B cell (primary cell): Measurements from ENCODE around the gene NCBP1. TPM values are rescaled to one million over a fixed set of nuclear protein-coding genes. Genes with fewer than 3 reads are reported as not detected.

ENCODE experiments used
- ATAC-seq: fragments of 200-7000 bp; cut with Tn5 transposase; one replicate; pipeline ENCODE4 v1.10.0; 2021; ENCODE audit warnings: low read depth, mild to moderate bottlenecking, moderate number of reproducible peaks, moderate library complexity
- CTCF ChIA-PET: fragments of 350-600 bp; sonication (Branson Sonifier 250); formaldehyde crosslinking; loops from one replicate; lab custom pipeline; 2021; ENCODE audit warnings: antibody characterized with exemption, inconsistent platforms; lab: Charles Lee
- POLR2A ChIA-PET: fragments of 350-600 bp; sonication (Branson Sonifier 250); formaldehyde crosslinking; loops from one replicate; lab custom pipeline; 2021; ENCODE audit warnings: antibody characterized with exemption; lab: Charles Lee
- DNase-seq: peaks from one replicate; pipeline ENCODE4 v3.0.0; 2013
- H2AFZ ChIP-seq: 2 replicates; pipeline ENCODE4 v1.6.1; 2012; ENCODE audit warnings: mild to moderate bottlenecking, low read depth, low read length; ENCODE audit not compliant: insufficient read depth, poor library complexity, severe bottlenecking
- H3K27ac ChIP-seq, 2 donors: 1 replicate in 1 of 2; 2 replicates in 1 of 2; pipeline ENCODE4 v1.5.1; 2012 to 2013; ENCODE audit warnings: low read length in 2 of 2, mild to moderate bottlenecking in 2 of 2, moderate library complexity in 1 of 2
- H3K27me3 ChIP-seq, 4 experiments: fragments of 200-600 bp in 1 of 4; sonication (generic) in 1 of 4; replicated peaks in 1 of 4; 1 replicate in 2 of 4; 2 replicates in 2 of 4; pipeline versions ENCODE4 v1.6.1 to v1.7.0; 2013 to 2016; ENCODE audit warnings: low read length in 3 of 4, mild to moderate bottlenecking in 2 of 4, mixed read lengths in 1 of 4, moderate library complexity in 1 of 4; ENCODE audit not compliant: insufficient read depth in 4 of 4, control insufficient read depth in 3 of 4; ENCODE audit errors: control extremely low read depth in 1 of 4
- H3K36me3 ChIP-seq, 2 experiments: replicated peaks in 1 of 2; 1 replicate in 1 of 2; 2 replicates in 1 of 2; pipeline versions ENCODE4 v1.6.1 to v1.7.1; 2013; ENCODE audit warnings: low read length in 1 of 2; ENCODE audit not compliant: insufficient read depth in 2 of 2, control insufficient read depth in 1 of 2; ENCODE audit errors: control extremely low read depth in 1 of 2, extremely low read depth in 1 of 2
- H3K4me1 ChIP-seq, 2 donors: fragments of 200-600 bp in 1 of 2; sonication (generic) in 1 of 2; 1 replicate in 1 of 2; 2 replicates in 1 of 2; pipeline versions ENCODE4 v1.5.1 to v1.6.1; 2013 to 2017; ENCODE audit warnings: low read length in 2 of 2; ENCODE audit not compliant: control insufficient read depth in 2 of 2, insufficient read depth in 2 of 2
- H3K4me2 ChIP-seq: replicated peaks from 2 replicates; pipeline ENCODE3; 2012; ENCODE audit warnings: mild to moderate bottlenecking, low read depth, low read length; ENCODE audit not compliant: poor library complexity, severe bottlenecking
- H3K4me3 ChIP-seq, 5 experiments: fragments of 200-600 bp in 1 of 5; sonication (generic) in 1 of 5; 1 replicate in 3 of 5; 2 replicates in 2 of 5; pipeline versions ENCODE4 v1.5.1 to v1.7.0; 2011 to 2016; ENCODE audit warnings: low read length in 4 of 5, mild to moderate bottlenecking in 4 of 5, low read depth in 2 of 5, control low read depth in 1 of 5, moderate library complexity in 1 of 5; ENCODE audit not compliant: insufficient read depth in 1 of 5; ENCODE audit errors: control extremely low read depth in 1 of 5, extremely low read depth in 1 of 5
- H3K79me2 ChIP-seq: fragments of 200-600 bp; sonication (generic); one replicate; pipeline ENCODE4 v1.6.0; 2016; ENCODE audit warnings: low read length; ENCODE audit not compliant: control insufficient read depth, insufficient read depth
- H3K9ac ChIP-seq: fragments of 200-600 bp; sonication (generic); 2 replicates; pipeline ENCODE4 v1.6.1; 2017; ENCODE audit warnings: mild to moderate bottlenecking, low read length, moderate library complexity
- H3K9me3 ChIP-seq, 3 donors: one replicate each; pipeline versions ENCODE4 v1.6.1 to v1.7.1; 2013; ENCODE audit warnings: low read length in 2 of 3; ENCODE audit not compliant: control insufficient read depth in 2 of 3, insufficient read depth in 1 of 3; ENCODE audit errors: control extremely low read depth in 1 of 3
- H4K20me1 ChIP-seq: 2 replicates; pipeline ENCODE4 v1.6.0; 2012; ENCODE audit warnings: mild to moderate bottlenecking, low read length; ENCODE audit not compliant: insufficient read depth, control insufficient read depth, poor library complexity, severe bottlenecking
- H3K27ac Mint-ChIP-seq: one replicate; pipeline ENCODE4 v1.8.0; 2021; ENCODE audit warnings: mixed read lengths
- H3K27me3 Mint-ChIP-seq: one replicate; pipeline ENCODE4 v1.8.0; 2021; ENCODE audit warnings: mixed read lengths
- H3K4me1 Mint-ChIP-seq: one replicate; pipeline ENCODE4 v1.8.0; 2021; ENCODE audit warnings: mixed read lengths
- H3K4me3 Mint-ChIP-seq: one replicate; pipeline ENCODE4 v1.8.0; 2021; ENCODE audit warnings: mixed read lengths
- H3K9me3 Mint-ChIP-seq: one replicate; pipeline ENCODE4 v1.8.0; 2022; ENCODE audit warnings: mixed read lengths; ENCODE audit not compliant: insufficient read depth
- EZH2 ChIP-seq: IDR thresholded peaks from 2 replicates; pipeline ENCODE4 v1.6.1; 2012; ENCODE audit warnings: borderline replicate concordance, low read depth, mild to moderate bottlenecking, moderate library complexity, low read length; ENCODE audit not compliant: insufficient read depth, poor library complexity, severe bottlenecking
- WGBS: methylation state at CpG from one replicate; pipeline ENCODE4 v1.1.5; 2013; ENCODE audit warnings: missing lambda C conversion rate; ENCODE audit not compliant: insufficient coverage; 5-methylcytosine and 5-hydroxymethylcytosine counted together
- intact Hi-C: fragments of 100-400 bp; cut with micrococcal nuclease; formaldehyde crosslinking; loops from one replicate; pipeline ENCODE4 v1.10.0; 2022
- polyA plus RNA-seq: library from polyadenylated mRNA; depleted of rRNA; stranded (reverse); fragments of >200 nt; gene quantifications from 2 replicates; pipeline ENCODE4 v1.2.3, GENCODE V29; 2012
- total RNA-seq, 2 donors: library from RNA; stranded (reverse); fragments of 120-200 nt in 1 of 2; gene quantifications; 1 replicate in 1 of 2; 2 replicates in 1 of 2; pipeline versions ENCODE4 v1.2.3 to v1.2.4, GENCODE V29; 2013 to 2022
- TF ChIP-seq, protein P1 (sequence below): fragments of 200-600 bp; IDR thresholded peaks from one replicate; pipeline ENCODE4 v1.8.0; 2022; ENCODE audit warnings: antibody characterized with exemption, mild to moderate bottlenecking

Gene NCBP1
- total and polyA plus RNA-seq, 2 donors (not counting 1 experiment from before 2014, with no cell fraction given), result 19.5 to 38.0 TPM

DNA sequence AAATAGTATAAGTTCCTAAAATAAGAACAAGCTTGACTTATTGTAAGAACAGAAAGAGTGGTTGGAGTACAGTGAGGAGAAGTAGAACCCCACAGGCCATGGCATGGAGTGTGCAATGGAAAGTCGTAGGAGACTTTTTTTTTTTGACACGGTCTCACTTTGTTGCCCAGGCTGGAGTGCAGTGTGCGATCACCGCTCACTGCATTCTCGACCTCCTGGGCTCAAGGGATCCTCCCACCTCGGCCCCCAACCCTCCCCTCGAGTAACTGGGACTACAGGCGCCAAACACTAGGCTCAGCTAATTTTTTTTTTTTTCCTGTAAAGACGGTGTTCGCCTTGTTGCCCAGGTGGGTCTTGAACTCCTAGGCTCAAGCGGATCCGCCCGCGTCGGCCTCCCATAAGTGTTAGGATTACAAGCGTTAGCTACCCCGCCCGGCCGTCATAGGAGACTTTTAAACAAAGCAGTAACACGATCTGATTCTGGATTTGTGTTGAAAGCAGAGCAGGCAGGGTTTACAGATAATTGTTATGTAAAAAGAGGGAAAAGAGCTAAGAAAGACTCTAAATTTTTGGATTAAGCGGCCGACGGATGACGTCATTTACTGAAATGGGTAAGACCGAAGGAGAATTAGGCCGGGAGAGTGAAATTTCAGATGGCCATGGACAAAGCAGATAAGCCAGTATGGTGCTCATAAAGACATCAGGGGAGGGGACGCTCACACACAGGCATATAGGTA, 1.2 kb upstream of the NCBP1 start:
- Histone ChIP-seq H2AFZ (peak overlapping the region; percentile 94), H4K20me1 (peaks cover 9% of the 10 kb centered on the region), H3K9ac (peak overlapping the region; percentile 96), H3K27ac (peak overlapping the region; percentile 92 to 93), H3K9me3 (no peaks in the 10 kb centered on the region), H3K4me1 (peaks cover 26 to 32% of the 10 kb centered on the region in 2 donors), H3K36me3 (no peaks in the 10 kb centered on the region), H3K79me2 (peaks cover 75% of the 10 kb centered on the region), H3K4me2 (peak overlapping the region; percentile 72), H3K27me3 (no peaks in the 10 kb centered on the region), H3K4me3 (peak overlapping the region; percentile 90 to 99 (median 95))
- POLR2A ChIA-PET, result interaction anchor here (0.6 to 1.3 kb wide), 5 partner anchors 8 to 485 kb away, joined by 3 to 8 read pairs (median 3); partner anchors contain the start of gene TRMO
- 3% methylated on average over 27 of the region's 27 CpGs for WGBS
- ATAC-seq (no peak), DNase-seq (no peak)
- Mint-ChIP-seq H3K27ac (peak overlapping the region; percentile 98), H3K9me3 (no peaks in the 10 kb centered on the region), H3K27me3 (no peaks in the 10 kb centered on the region), H3K4me3 (peak overlapping the region; percentile 97), H3K4me1 (peaks cover 52% of the 10 kb centered on the region)
- intact Hi-C loops, result loop anchor here (2.0 to 10.0 kb wide), 5 partner anchors 352 to 1755 kb away; partner anchors contain the start of genes ERCC6L2, NANS and ZNF367
- TF ChIP-seq EZH2, result no peak
- TF ChIP-seq, protein P1, sequence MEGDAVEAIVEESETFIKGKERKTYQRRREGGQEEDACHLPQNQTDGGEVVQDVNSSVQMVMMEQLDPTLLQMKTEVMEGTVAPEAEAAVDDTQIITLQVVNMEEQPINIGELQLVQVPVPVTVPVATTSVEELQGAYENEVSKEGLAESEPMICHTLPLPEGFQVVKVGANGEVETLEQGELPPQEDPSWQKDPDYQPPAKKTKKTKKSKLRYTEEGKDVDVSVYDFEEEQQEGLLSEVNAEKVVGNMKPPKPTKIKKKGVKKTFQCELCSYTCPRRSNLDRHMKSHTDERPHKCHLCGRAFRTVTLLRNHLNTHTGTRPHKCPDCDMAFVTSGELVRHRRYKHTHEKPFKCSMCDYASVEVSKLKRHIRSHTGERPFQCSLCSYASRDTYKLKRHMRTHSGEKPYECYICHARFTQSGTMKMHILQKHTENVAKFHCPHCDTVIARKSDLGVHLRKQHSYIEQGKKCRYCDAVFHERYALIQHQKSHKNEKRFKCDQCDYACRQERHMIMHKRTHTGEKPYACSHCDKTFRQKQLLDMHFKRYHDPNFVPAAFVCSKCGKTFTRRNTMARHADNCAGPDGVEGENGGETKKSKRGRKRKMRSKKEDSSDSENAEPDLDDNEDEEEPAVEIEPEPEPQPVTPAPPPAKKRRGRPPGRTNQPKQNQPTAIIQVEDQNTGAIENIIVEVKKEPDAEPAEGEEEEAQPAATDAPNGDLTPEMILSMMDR, result no peak
- CTCF ChIA-PET, result interaction anchor here (0.6 to 4.9 kb wide), 11 partner anchors 11 to 854 kb away, joined by 3 to 30 read pairs (median 4); partner anchors contain the start of genes TDRD7 and ZNF782
